DMS 273 treated with DMSO at 0.1 percent for 48 hours (cell line): ENCODE results near the gene TLK1.

ENCODE experiments used
- DNase-seq: peaks from one replicate; lab custom pipeline; 2025; lab: John Stamatoyannopoulos, UW

Gene TLK1

DNA sequence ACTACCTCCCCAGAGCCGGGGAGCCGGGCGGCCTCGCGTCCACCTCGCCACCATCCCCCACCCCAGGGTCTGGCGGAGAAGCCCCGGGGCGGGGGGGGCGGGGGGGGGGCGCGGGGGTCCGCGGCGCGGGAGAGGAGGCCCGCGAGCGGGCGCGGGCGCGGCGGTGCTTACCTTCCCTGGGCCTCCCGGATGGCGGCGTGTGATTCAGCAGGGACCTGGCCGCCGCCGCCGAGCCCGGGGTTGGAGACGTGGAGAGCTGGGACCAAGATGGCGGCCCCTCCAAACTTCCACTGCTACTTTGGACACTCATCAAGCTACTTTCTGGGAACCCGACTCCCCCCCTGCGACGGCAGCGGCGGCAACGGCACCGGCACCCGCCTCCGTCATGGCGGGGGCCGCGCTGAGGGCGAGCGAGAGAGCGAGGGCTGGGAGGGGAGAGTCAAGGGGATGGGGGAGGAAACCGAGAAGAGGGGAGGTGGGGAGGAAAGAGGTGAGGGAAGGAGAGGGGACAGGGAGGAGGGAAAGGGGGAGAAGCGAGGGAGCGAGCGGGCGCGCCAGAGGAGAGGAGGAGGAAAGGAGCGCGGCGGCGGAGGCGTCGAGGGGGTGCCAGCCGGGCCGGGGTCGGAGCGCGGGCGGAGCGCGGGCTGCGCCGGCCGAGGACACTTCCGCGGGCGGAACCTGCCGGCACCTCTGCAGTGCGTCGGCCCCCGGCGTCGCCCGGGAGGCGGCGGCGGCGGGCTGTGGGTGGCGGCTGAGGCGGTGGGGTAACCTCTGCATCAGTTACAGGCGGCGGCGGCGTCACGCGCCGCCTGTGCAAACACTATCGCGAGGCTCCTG lies at the start of gene TLK1:
TSS of gene TLK1 (minus strand) at position 775 of the 837 bp plus-strand sequence. CDS start at position 310, 465 bp downstream.
- peak; percentile 53 for DNase-seq

- DNase-seq: no peak
Observed at GRCh38 chr2:171210216-171210863, 49.6 kb upstream of the TLK1 start.

- DNase-seq: no peak
Observed at GRCh38 chr2:171208657-171209056, 48.0 kb upstream of the TLK1 start.

- no peak for DNase-seq
Observed at GRCh38 chr2:171206422-171207115, 45.9 kb upstream of the TLK1 start.

GRCh38 chr2:171205551-171205950 lies 44.9 kb upstream of the TLK1 start:
- DNase-seq: no peak

DNA sequence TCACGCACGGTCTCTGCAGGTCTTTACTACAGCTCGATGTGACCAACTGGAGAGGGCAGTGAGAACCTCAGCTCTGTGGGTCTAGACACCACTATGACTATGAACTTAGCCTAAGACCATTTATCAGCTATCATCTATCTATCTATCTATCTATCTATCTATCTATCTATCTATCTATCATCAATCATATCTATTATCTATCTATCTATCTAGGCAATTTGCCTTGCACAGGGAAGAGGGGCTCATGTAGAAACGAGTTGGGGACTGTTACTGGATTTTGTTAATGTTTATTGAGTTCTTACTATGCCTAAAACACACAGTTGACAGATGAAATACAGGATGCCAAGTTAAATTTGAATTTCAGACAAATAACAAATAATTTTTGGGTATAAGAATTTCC lies 41.1 kb upstream of the TLK1 start:
- DNase-seq: no peak

- DNase-seq: no peak
Observed at GRCh38 chr2:171201271-171201670, 40.6 kb upstream of the TLK1 start.

- no peak for DNase-seq
Observed at GRCh38 chr2:171200469-171200868, 39.8 kb upstream of the TLK1 start.

- no peak for DNase-seq
Observed at GRCh38 chr2:171191021-171191420, 30.3 kb upstream of the TLK1 start.

- DNase-seq: no peak
Observed at GRCh38 chr2:171187819-171188218, 27.1 kb upstream of the TLK1 start.

DNA sequence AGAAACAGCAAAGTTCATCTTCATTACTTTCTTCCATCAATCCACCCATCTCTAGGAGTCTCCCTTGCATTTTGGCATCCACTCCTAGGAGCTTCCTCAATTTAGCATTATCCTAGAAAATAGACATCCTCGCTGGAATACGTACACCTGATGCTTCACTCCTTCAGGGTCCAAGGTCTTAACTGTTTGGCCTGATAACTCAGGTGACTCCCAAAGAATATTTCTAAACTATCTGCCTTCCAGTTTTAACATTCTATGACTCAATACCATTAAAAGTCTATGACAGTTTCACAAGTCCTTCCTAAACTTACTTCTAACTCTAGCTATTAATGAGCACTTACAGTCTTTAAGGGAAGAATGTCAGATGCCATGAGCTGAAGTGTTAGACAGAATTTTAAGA lies 26.5 kb upstream of the TLK1 start:
- no peak for DNase-seq

- DNase-seq: no peak
Observed at GRCh38 chr2:171185941-171186340, 25.2 kb upstream of the TLK1 start.

DNA sequence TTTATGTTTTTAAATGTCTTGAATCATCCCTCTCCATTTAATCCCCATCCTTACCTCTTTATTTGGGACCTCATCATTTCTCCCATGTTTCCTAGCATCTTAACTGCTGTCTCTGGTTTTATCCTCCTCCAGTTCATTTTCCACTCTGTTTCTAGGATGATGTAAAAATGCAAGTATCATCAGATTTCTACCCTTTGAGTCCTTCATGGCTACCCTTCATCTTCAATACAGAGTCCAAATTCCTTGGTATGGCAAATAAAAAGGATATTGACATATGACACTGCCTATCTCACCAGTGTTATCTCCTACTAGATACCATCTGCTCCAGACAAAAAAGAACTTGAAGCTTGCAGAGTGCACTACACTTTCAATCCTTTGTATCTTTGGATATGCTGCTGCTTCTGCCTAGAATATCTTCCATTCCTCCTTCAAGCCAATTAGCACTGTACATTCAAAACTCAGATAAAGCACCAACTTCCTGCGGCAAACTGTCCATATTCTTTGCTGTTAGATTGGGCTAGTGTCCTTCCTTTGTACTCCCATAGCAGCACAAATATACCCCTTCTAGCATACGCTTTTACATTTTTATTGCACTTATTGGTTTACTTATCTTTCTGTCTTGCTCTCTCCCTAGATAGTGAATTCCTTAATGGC lies 24.6 kb upstream of the TLK1 start:
- DNase-seq: no peak

DNA sequence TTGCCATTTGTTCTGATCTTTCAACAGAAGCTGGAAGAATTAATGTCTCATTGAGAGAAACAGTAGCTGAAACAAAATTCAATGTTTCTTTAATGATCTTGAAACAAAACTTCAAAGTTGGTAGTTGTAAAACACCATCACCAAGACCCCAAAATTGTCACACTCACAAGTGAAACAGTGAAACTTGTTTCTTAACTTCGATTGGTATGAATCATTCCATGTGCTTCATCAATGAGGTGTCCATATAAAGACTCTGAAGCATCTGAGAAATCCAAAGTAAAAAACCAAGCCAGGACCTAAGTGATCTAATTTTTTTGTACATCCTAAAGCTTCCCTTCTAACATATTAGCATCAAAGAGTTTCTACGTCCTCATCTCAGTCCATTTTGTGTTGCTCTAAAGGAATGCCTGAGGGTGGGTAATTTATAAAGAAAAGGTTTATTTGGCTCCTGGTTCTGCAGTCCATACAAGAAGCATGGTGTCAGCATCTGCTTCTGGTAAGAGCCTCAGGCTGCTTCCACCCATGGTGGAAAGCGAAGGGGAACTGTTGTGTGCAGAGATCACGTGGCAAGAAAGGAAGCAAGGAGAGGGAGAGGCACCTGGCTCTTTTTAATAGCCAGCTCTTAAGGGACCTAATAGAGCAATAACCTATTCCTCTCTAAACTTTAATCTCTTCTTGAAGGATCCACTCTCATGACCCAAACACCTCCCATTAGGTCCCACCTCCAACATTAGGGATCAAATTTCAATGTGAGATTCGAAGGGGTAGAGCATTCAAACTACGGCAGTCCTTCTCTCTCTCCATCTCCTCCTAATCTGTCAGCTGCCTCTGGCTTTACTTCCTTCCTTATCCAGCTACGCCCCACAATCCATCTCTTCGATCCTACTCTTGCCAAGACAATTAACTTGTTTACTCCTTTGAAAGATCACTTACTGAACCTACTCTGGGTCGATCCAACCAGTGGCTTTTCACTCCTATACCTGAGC lies 20.7 kb upstream of the TLK1 start:
- no peak for DNase-seq

DNA sequence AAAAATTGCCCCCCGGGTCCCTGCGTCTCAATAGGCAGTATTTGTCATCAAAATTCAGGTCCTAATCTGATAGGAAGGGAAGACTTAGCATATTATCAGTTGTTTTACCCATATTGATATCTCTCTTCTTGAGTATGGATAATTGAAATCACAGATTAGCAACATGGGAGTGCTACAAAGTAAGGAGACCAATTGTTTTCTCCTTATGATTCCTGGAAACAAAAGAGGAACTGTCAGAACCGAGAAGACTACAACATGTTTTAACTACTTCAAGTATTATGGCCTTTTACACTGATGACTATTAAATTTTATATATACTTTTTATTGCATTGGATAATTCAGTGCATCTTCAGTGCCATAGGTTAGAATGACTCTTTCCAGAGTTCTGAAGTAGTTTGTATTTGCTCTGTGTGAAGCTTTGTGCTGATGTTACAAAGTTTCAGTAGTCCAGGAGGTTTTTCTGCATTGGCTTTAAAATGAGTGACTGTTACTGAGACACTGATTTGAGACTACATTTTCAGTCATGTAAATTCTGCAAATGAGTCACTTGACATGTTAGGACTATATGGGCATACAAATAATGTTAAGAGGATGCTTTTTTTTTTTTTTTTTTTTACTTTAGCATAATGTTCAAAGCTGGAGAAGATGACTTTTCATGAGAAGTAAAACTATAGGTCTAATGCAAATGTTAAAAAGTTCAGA lies 19.7 kb upstream of the TLK1 start:
- DNase-seq: no peak

- DNase-seq: no peak
Observed at GRCh38 chr2:171178993-171179392, 18.3 kb upstream of the TLK1 start.

DNA sequence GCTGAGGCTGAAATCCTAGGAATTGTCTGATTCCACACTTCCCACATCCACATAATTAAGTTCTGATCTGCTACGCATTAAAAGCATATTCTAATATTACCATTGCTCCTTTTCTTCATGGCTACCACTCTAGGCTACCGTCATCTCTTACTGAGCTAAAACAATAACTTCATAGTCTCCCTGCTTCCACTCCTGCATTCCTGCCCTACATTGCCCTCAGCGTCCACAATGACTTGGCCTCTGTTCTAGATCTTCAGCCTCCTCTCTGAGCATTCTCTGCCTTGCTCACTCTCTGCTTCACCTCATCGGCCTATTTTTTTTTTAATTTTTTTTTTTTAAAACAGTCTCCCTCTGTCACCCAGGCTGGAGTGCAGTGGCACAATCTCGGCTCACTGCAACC lies 15.8 kb upstream of the TLK1 start:
- no peak for DNase-seq

DNA sequence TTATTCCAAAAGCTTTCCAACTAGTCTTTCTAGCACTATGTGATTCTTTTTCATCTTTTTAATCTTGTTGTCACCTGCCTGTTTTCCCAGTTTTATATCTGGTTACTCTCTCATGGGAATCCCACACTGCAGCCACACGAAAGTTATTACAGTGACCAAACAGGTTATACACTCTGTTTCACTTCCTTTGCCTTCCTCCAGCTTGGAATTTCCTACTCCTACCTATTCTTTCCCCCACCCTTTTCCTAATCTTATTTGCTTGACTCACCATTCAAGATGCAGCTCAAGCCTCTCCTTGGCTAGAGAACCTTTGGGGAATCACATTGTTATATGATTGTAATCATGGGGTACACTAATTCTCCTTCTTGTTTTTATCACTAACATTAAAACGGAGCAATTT lies 13.4 kb upstream of the TLK1 start:
- no peak for DNase-seq

DNA sequence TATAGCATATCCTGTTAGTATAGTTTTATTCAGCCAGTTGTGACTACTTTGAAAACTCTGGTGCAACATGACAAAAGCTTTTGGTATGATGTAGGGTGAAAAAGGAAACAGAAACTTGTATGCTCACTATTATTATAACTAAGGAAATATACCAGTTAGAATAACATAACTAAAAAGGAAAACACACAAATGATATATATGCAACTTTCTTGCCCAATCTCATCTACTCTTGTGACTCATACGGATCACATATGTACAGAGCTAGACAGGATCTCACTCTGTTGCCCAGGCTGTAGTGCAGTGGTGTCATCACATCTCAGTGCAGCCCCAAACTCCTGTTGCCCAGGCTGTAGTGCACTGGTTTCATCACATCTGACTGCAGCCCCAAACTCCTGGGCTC lies 12.4 kb upstream of the TLK1 start:
- no peak for DNase-seq

GRCh38 chr2:171171808-171172207 lies 11.1 kb upstream of the TLK1 start:
- DNase-seq: no peak

DNA sequence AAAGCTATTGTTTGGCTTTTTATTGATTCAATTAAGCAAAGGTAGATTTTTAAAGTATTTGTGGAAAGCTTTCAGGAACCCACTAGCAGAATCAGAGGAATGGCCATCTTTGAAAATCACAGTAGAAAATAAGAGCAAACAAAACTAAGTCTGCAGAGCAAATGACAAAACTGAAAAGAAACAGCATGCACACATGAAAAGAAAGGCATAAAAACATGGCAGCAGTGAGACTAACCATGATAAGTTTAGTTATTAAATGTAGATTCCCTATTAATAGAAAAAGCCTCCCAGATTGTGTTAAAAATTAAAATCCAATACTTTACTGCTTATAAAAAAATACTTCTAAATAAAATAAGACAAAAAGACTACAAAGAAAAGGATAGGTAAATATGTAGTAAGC lies 9.1 kb upstream of the TLK1 start:
- DNase-seq: no peak
